BLaER1 treated with 17β-estradiol and CSF1 and Interleukin-3, amounts not matched to agents 10 nM and 100 nM (cell line): Measurements from ENCODE around the gene SYCP2L.

Source experiments
- H3K27ac ChIP-seq, 11 experiments: shearing (Covaris generic); formaldehyde crosslinking; 2 replicates each; pipeline ENCODE4 v1.8.1; 2022
- H3K27me3 ChIP-seq, 11 experiments: shearing (Covaris generic); formaldehyde crosslinking; 2 replicates each; pipeline ENCODE4 v1.8.1; 2022
- H3K36me3 ChIP-seq, 11 experiments: shearing (Covaris generic); formaldehyde crosslinking; 2 replicates each; pipeline ENCODE4 v1.8.1; 2022
- H3K4me1 ChIP-seq, 10 experiments: shearing (Covaris generic); formaldehyde crosslinking; 2 replicates each; pipeline ENCODE4 v1.8.1; 2022
- H3K4me2 ChIP-seq, 11 experiments: shearing (Covaris generic); formaldehyde crosslinking; 2 replicates each; pipeline ENCODE4 v1.8.1; 2022
- H3K4me3 ChIP-seq, 10 experiments: shearing (Covaris generic); formaldehyde crosslinking; 2 replicates each; pipeline ENCODE4 v1.8.1; 2022
- H3K9ac ChIP-seq, 11 experiments: shearing (Covaris generic); formaldehyde crosslinking; 2 replicates each; pipeline ENCODE4 v1.8.1; 2022
- H3K9me3 ChIP-seq, 11 experiments: shearing (Covaris generic); formaldehyde crosslinking; replicated peaks in 1 of 11; 2 replicates each; pipeline ENCODE4 v1.8.1; 2022
- H4K20me1 ChIP-seq, 11 experiments: shearing (Covaris generic); formaldehyde crosslinking; 2 replicates each; pipeline ENCODE4 v1.8.1; 2022
- Cebpa-rat ChIP-seq, 11 experiments: shearing (Covaris generic); IDR thresholded peaks; 2 replicates each; pipeline ENCODE4 v1.8.1; 2022

Gene SYCP2L

GRCh38 chr6:10933126-10933525 is 46.3 kb downstream of the SYCP2L start:
- Histone ChIP-seq H4K20me1 (no peaks in the 10 kb centered on the region), H3K27ac (no peak overlapping the region), H3K9ac (no peak overlapping the region), H3K4me2 (no peak overlapping the region), H3K4me3 (no peak overlapping the region), H3K4me1 (no peaks in the 10 kb centered on the region), H3K36me3 (0 out of 22 replicates have a peak, but pooled peaks cover 0 to 8% (median 0%) of the 10 kb centered on the region in 11 experiments), H3K27me3 (no peaks in the 10 kb centered on the region), H3K9me3 (peaks cover 6 to 19% (median 11%) of the 10 kb centered on the region in 11 experiments; a peak in 21 of 22 replicates)
- no peak for TF ChIP-seq Cebpa-rat (IDR thresholded peaks at IDR 0.05)

DNA sequence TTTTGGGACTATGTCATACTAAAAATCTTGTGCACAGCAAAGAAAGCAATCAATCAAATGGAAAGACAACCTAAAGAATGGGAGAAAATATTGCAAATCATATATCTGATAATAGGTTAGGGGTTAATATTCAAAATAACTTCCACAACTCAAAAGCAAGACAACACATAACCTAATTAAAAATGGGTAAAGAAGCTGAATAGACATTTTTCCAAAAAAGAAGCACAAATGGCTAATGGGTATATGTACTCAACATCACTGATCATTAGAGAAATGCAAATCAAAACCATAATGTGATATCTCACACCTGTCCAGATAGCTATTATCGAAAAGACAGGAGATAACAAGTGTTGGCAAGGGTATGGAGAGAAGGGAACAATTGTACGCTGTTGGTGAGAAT is 53.0 kb downstream of the SYCP2L start:
- no peaks in the 10 kb centered on the region for H3K27me3 ChIP-seq
- H3K4me3 ChIP-seq = no peak overlapping the region
- no peaks in the 10 kb centered on the region for H3K36me3 ChIP-seq
- H3K4me1 ChIP-seq = no peaks in the 10 kb centered on the region
- 0 out of 22 replicates have a peak, but pooled peaks cover 0 to 7% (median 0%) of the 10 kb centered on the region in 11 experiments for H3K9me3 ChIP-seq
- no peaks in the 10 kb centered on the region for H4K20me1 ChIP-seq
- no peak overlapping the region for H3K9ac ChIP-seq
- TF ChIP-seq Cebpa-rat (IDR thresholded peaks at IDR 0.05) = no peak
- no peak overlapping the region for H3K27ac ChIP-seq
- no peak overlapping the region for H3K4me2 ChIP-seq

- no peak overlapping the region for H3K9ac ChIP-seq
- peaks cover 0 to 6% (median 0%) of the 10 kb centered on the region in 11 experiments; a peak in 2 of 22 replicates for H3K9me3 ChIP-seq
- no peak overlapping the region for H3K27ac ChIP-seq
- H3K4me3 ChIP-seq = no peak overlapping the region
- no peak for TF ChIP-seq Cebpa-rat (IDR thresholded peaks at IDR 0.05)
- H3K36me3 ChIP-seq = no peaks in the 10 kb centered on the region
- H3K4me2 ChIP-seq = no peak overlapping the region
- H3K27me3 ChIP-seq = no peaks in the 10 kb centered on the region
- no peaks in the 10 kb centered on the region for H3K4me1 ChIP-seq
- no peaks in the 10 kb centered on the region for H4K20me1 ChIP-seq
Measured at GRCh38 chr6:10945845-10946244, 59.0 kb downstream of the SYCP2L start.

DNA sequence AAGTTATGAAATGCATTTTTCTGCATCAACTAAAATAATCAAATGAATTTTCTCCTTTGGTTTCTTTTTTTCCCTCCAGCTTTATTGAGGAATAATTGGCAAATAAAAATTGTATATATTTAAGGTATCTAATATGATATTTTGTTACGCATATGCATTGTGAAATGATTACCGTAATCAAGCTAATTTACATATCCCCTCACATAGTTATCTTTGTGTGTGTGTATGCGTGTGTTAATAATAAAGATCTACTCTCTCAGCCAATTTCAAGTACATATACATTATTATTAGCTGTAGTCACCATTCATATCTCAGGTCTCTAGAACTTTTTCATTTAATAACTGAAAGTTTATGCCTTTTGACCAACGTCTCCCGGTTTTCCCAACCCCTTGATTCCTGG is 61.1 kb downstream of the SYCP2L start:
- H3K4me1 ChIP-seq = no peaks in the 10 kb centered on the region
- H3K36me3 ChIP-seq = no peaks in the 10 kb centered on the region
- H3K27ac ChIP-seq = no peak overlapping the region
- H3K4me3 ChIP-seq = no peak overlapping the region
- TF ChIP-seq Cebpa-rat (IDR thresholded peaks at IDR 0.05) = no peak
- H3K4me2 ChIP-seq = no peak overlapping the region
- H3K27me3 ChIP-seq = no peaks in the 10 kb centered on the region
- peaks cover 0 to 6% (median 0%) of the 10 kb centered on the region in 11 experiments; a peak in 2 of 22 replicates for H3K9me3 ChIP-seq
- H4K20me1 ChIP-seq = no peaks in the 10 kb centered on the region
- no peak overlapping the region for H3K9ac ChIP-seq

DNA sequence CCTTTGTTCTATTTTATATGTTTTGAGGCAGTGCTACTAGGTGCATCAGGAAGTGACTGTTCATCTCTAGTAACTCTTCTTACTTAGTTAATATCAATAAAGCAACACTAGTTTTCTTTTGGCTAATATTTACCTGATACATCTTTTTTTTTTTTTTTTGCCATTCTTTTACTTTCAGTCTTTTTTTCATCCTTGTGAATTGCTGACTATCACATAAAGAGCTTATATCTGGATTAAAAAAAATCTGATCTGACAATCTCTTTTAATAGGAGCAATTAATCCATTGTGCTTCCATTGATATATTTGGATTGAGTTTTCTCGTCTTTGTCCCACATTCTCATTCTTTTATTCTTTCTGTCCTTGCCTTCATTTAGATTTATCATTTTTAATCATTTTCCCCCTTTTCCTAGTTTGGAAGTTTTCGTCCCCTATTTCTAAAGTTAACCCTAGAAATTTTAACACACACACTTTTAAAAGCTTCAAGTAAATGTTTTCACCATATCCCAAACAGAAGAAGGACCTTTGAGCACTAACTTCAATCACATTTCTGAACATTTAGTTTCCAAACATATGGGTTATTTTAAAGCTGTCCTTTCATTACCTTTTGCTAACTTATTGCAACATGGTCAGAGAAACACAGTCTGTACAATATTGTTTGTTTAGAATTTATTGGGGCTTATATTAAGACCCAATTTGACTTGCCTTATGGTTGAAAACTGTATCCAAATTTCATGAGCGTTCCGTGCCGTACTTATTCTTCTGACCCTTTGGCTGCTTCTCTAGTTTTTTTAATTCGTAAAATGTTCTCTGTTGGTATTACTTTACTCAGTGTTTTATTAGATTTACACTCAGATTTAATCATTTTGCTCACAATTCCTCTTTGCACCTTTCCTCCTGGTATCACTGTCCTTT is 63.0 kb downstream of the SYCP2L start:
- no peak overlapping the region for H3K27ac ChIP-seq
- no peak overlapping the region for H3K4me2 ChIP-seq
- H3K9me3 ChIP-seq = peaks cover 0 to 6% (median 0%) of the 10 kb centered on the region in 11 experiments; a peak in 2 of 22 replicates
- H3K4me1 ChIP-seq = no peaks in the 10 kb centered on the region
- no peak for TF ChIP-seq Cebpa-rat (IDR thresholded peaks at IDR 0.05)
- H3K9ac ChIP-seq = no peak overlapping the region
- H3K27me3 ChIP-seq = no peaks in the 10 kb centered on the region
- no peak overlapping the region for H3K4me3 ChIP-seq
- H4K20me1 ChIP-seq = no peaks in the 10 kb centered on the region
- no peaks in the 10 kb centered on the region for H3K36me3 ChIP-seq

DNA sequence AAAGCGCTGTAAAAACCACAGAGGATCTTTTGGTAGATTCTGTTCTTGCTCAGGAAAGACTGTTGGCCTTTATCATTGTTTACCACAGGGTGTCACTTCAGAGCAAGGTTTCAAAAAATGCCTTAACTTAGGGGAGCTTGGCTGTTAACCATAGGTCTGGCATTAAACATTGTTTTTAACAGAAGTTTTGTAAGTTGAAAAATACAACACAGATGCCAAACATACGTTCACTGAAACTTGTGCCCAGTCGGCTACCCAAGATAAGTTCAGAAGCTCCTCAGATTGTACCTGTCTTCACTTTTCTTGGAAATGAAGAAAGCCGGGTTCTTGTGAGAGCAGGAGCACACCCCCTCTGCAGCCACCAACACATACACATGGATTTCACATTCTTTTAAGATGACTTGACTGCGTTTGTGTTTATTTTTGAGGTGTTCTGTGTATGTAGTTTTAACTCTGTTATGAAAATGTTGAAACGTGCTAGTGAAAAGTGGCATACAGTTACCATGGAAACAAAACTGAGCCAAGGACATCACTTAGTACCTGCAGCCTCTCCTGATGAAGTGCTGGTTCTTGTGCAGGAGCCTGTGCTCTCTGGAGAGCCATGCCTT is 64.9 kb downstream of the SYCP2L start:
- H3K4me3 ChIP-seq = no peak overlapping the region
- H3K9ac ChIP-seq = no peak overlapping the region
- H3K4me2 ChIP-seq = no peak overlapping the region
- peaks cover 0 to 6% (median 0%) of the 10 kb centered on the region in 11 experiments; a peak in 2 of 22 replicates for H3K9me3 ChIP-seq
- no peak for TF ChIP-seq Cebpa-rat (IDR thresholded peaks at IDR 0.05)
- no peaks in the 10 kb centered on the region for H4K20me1 ChIP-seq
- no peaks in the 10 kb centered on the region for H3K27me3 ChIP-seq
- no peak overlapping the region for H3K27ac ChIP-seq
- H3K4me1 ChIP-seq = no peaks in the 10 kb centered on the region
- H3K36me3 ChIP-seq = no peaks in the 10 kb centered on the region

DNA sequence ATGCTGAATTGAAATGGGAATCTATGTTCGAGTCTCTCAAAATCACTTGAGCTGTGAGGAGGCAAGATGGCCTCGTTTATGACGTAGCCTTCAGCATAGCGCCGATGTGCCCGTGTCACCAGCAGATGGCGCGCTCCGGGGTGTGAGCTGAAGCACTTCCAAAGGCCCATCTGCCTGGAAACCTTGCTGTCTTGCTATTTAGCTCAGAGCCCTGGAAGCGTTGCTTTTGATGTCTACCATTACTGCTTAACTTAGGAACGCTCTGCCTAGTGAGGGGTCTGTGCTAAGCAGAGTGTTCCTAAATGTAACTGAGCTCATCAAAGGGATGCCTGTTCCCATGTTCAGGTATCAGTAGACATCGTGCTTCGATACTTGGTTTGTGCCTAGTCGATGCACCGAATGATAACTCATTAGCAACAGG is 67.7 kb downstream of the SYCP2L start:
- no peak for TF ChIP-seq Cebpa-rat (IDR thresholded peaks at IDR 0.05)
- H3K4me3 ChIP-seq = no peak overlapping the region
- H3K9ac ChIP-seq = no peak overlapping the region
- H4K20me1 ChIP-seq = no peaks in the 10 kb centered on the region
- no peaks in the 10 kb centered on the region for H3K4me1 ChIP-seq
- no peak overlapping the region for H3K4me2 ChIP-seq
- no peaks in the 10 kb centered on the region for H3K27me3 ChIP-seq
- no peaks in the 10 kb centered on the region for H3K9me3 ChIP-seq
- H3K27ac ChIP-seq = no peak overlapping the region
- no peaks in the 10 kb centered on the region for H3K36me3 ChIP-seq

DNA sequence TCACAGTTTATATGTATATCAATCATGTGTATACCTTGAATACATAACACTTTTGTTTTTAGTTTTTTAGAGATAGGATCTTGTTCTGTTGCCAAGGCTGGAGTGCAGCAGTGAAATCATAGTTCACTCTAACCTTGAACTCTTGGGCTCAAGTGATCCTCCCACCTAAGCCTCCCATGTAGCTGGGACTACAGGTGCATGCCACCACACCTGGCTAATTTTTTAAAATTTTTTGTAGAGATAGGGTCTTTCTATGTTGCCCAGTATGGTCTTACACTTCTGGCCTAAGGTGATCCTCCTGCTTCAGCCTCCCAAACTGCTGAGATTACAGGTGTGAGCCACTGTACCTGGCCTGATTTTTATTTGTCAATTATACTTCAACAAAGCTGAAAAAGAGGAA is 69.9 kb downstream of the SYCP2L start:
- Histone ChIP-seq H3K27me3 (no peaks in the 10 kb centered on the region), H4K20me1 (no peaks in the 10 kb centered on the region), H3K4me2 (no peak overlapping the region), H3K27ac (no peak overlapping the region), H3K9me3 (no peaks in the 10 kb centered on the region), H3K4me1 (no peaks in the 10 kb centered on the region), H3K36me3 (no peaks in the 10 kb centered on the region), H3K4me3 (no peak overlapping the region), H3K9ac (no peak overlapping the region)
- no peak for TF ChIP-seq Cebpa-rat (IDR thresholded peaks at IDR 0.05)

DNA sequence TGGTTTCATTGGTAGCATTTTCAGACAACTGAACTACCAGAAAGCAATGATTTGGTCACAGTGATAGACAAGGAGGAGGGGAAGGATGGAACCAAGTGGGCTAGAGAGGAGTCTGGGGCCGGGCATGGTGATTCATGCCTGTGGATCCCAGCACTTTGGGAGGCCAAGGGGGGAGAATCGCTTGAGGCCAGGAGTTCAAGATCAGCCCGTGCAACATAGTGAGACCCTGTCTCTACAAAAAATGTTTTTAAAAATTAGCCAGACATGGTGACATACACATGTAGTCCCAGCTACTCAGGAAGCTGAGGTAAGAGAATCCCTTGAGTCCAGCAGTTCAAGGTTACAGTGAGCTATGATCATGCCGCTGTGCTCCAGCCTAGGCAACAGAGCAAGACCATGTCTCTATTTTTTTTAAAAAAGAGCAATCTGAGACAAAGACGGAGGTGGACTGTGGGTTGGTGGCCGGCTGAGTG is 70.6 kb downstream of the SYCP2L start:
- no peak overlapping the region for H3K4me2 ChIP-seq
- no peaks in the 10 kb centered on the region for H3K27me3 ChIP-seq
- no peaks in the 10 kb centered on the region for H3K9me3 ChIP-seq
- no peak overlapping the region for H3K4me3 ChIP-seq
- H3K36me3 ChIP-seq = no peaks in the 10 kb centered on the region
- H3K9ac ChIP-seq = no peak overlapping the region
- no peak for TF ChIP-seq Cebpa-rat (IDR thresholded peaks at IDR 0.05)
- no peaks in the 10 kb centered on the region for H4K20me1 ChIP-seq
- no peaks in the 10 kb centered on the region for H3K4me1 ChIP-seq
- no peak overlapping the region for H3K27ac ChIP-seq
